ENCODE measurements around the gene NEDD4L. TPM values are rescaled to one million over a fixed set of nuclear protein-coding genes. Genes with fewer than 3 reads are reported as not detected.

The NEDD4L gene
- total and polyA plus RNA-seq, 8 donors, result 88.0 to 159 (median 95.2) TPM

DNA sequence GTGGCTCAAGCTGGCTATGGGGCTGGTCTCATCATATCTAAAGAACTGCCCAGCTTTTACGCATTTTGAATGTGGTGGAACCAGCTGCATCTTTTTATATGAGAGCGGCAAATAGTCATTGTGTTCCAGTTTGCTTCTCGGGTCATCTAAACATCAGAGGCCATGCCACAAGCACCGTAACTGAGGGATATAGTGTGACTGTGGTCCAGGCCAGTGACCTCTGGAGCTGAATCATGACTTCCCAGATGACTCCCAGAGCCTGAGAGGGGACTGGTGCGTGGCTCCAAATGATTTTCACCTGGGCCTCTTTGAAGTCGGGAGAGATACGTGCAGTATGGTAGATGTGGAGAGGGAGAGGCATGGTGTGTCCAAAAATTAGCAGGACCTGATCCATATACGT is 271.0 kb downstream of the NEDD4L start:
- intact Hi-C loops (cut with DNase I), result no loop called here
- Histone ChIP-seq H3K27me3 (no peaks in the 10 kb centered on the region), H3K9me3 (no peaks in the 10 kb centered on the region), H3K36me3 (no peaks in the 10 kb centered on the region), H3K27ac (peak overlapping the region; percentile 47 to 75), H3K4me3 (no peak overlapping the region), H3K4me1 (peaks cover 31 to 47% of the 10 kb centered on the region in 2 donors)
- TF ChIP-seq, protein P1, sequence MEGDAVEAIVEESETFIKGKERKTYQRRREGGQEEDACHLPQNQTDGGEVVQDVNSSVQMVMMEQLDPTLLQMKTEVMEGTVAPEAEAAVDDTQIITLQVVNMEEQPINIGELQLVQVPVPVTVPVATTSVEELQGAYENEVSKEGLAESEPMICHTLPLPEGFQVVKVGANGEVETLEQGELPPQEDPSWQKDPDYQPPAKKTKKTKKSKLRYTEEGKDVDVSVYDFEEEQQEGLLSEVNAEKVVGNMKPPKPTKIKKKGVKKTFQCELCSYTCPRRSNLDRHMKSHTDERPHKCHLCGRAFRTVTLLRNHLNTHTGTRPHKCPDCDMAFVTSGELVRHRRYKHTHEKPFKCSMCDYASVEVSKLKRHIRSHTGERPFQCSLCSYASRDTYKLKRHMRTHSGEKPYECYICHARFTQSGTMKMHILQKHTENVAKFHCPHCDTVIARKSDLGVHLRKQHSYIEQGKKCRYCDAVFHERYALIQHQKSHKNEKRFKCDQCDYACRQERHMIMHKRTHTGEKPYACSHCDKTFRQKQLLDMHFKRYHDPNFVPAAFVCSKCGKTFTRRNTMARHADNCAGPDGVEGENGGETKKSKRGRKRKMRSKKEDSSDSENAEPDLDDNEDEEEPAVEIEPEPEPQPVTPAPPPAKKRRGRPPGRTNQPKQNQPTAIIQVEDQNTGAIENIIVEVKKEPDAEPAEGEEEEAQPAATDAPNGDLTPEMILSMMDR (IDR thresholded peaks at IDR 0.05), result no peak
- DNase-seq (no peak), ATAC-seq (no peak)

DNA sequence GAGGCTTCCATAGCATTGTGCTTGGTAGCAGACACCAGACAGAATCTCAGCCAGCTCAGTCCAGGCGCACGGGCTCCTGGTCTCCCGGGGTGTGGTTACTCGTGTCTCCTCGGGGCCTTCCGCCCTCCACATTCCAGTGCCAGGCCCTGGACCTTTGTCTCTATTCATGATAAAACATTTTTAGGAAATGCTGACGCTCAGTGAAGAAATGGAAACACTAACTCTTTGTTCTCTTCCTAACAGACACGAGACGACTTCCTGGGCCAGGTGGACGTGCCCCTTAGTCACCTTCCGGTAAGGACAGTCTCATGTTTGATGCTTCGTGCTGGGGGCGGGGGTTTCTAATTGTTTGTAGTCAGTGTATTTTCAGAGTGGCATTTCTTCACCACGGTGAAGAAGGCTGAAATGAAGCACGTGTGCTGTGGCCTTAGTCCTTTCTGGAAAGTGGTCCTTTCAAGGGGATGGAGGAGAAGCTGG is 271.8 kb downstream of the NEDD4L start:
- Histone ChIP-seq H3K27me3 (no peaks in the 10 kb centered on the region), H3K4me3 (no peak overlapping the region), H3K27ac (peak overlapping the region; percentile 51 to 75), H3K9me3 (no peaks in the 10 kb centered on the region), H3K4me1 (peaks cover 29 to 47% of the 10 kb centered on the region in 2 donors), H3K36me3 (no peaks in the 10 kb centered on the region)
- ATAC-seq (peak; percentile 2), DNase-seq (no peak)
- TF ChIP-seq, protein P1 (IDR thresholded peaks at IDR 0.05), result no peak
- intact Hi-C loops (cut with DNase I), result no loop called here

DNA sequence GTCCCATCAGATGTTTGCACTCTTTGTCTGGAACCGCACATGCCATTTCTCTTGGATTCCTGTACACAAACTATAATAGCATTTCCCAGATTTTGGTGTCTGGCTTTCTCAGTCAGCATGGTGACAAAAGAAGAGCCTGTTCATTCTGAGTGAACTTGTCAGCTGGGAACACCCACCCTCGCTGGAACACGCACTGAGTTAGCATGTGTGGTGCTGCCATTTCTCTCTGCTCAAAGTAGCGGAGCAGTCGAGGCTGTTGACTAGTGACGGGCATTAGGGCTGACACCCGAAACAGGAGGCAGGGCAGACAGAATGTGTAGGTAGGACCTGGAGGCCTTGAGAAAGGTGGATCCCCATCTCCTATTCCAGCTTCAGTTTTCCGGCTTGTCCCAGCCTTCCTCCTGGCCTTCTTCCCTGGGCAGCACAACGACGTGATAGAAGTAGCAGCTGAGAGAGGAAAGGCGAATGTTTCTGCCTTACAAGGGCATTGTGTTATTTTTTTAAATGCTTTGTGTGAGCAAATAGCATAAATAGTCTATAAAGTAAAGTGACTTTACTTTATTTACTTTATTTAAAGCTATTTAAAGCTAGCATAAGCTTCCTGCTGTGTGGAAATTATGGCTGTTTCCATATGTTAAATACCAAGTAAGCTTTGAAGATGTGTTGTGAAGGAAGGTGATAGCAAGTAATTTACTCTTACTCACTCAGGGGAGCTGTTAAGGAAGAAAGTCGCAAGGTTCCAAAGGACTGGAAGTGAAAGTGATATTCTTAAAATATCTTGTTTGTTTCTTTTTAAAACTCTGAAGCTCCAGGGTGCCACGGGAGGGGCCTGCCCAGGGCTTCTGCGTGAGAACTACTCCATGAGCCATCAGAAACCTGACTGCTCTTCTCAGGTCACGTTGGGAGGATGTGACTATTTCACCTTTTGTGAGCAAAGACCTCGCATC is 272.6 kb downstream of the NEDD4L start:
- Histone ChIP-seq H3K36me3 (no peaks in the 10 kb centered on the region), H3K27ac (peak overlapping the region; percentile 51 to 75), H3K4me3 (no peak overlapping the region), H3K4me1 (peaks cover 25 to 49% of the 10 kb centered on the region in 2 donors), H3K9me3 (no peaks in the 10 kb centered on the region), H3K27me3 (no peaks in the 10 kb centered on the region)
- intact Hi-C loops (cut with DNase I), result no loop called here
- ATAC-seq, result no peak
- no peak for DNase-seq
- TF ChIP-seq, protein P1 (IDR thresholded peaks at IDR 0.05), result no peak

DNA sequence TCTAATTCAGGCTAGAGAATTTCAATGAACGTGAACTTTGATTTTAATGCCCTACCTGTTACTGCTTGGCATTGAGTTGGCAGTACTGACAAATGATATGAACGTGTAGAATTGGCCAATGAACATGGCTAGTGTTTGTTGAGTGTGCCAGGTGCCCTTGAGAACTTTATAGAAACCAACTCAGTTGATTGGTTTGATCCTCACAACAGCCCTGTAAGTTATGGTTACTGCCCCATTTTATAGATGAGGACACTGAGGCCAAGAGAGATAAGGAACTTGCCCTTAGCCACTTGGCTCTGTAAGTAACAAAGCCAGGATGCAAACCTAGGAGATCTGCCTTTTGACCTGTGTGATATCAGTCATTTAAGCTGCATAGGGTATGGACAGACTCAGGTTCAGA is 275.7 kb downstream of the NEDD4L start:
- intact Hi-C loops (cut with DNase I), result no loop called here
- DNase-seq (no peak), ATAC-seq (no peak)
- no peaks in the 10 kb centered on the region for H3K9me3 ChIP-seq
- H3K4me3 ChIP-seq, result no peak overlapping the region
- TF ChIP-seq, protein P1 (IDR thresholded peaks at IDR 0.05), result no peak
- H3K36me3 ChIP-seq, result peaks cover 0 to 6% of the 10 kb centered on the region in 2 donors
- no peaks in the 10 kb centered on the region for H3K27me3 ChIP-seq
- no peak overlapping the region for H3K27ac ChIP-seq
- peaks cover 13 to 37% of the 10 kb centered on the region in 2 donors for H3K4me1 ChIP-seq

DNA sequence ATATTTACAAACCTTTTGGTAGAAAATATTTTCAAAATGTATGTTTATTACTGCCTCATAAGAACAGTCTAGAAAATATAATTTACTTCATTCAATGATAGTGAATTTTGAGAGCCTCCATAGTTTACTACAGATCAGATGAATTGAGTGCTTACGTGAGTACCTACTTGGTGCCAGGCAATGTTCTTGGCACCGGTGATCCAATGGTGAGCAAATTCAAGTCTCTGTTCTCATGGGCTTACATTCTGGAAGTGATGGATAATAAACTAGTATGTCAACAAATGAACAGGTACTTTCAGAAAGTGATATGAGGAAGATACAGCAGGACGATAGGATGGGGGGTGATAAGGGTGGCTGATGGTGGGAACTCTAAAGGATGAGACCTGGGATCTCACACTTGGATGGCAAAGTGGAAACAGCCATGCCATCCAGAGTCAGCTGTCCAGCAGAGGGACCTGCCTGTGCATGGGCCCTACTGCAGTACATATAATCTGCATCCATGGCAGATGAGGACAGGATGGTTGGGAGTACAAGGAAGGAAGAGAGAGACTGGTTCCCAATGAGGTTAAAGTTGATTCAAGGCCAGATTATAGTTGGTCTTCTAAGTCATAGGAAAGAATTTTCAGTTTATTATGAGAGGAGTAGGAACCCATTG is 277.0 kb downstream of the NEDD4L start:
- Histone ChIP-seq H3K9me3 (no peaks in the 10 kb centered on the region), H3K4me1 (peaks cover 3 to 25% of the 10 kb centered on the region in 2 donors), H3K4me3 (no peak overlapping the region), H3K36me3 (peaks cover 0 to 6% of the 10 kb centered on the region in 2 donors), H3K27ac (peak overlapping the region; percentile 22 to 48), H3K27me3 (no peaks in the 10 kb centered on the region)
- peak; percentile 8 for ATAC-seq
- DNase-seq, result no peak
- intact Hi-C loops (cut with DNase I), result no loop called here
- TF ChIP-seq, protein P1 (IDR thresholded peaks at IDR 0.05), result no peak

Data from left lung (tissue), 10 donors.